ENCODE measurements around the gene CCDC167.
"Not testable (repeated sequence)": the region's sequence is repeated elsewhere in the genome, so short reads cannot be mapped to it uniquely, and the experiment has no call there.

Gene CCDC167

GRCh38 chr6:37449984-37450383 is 49.7 kb downstream of the CCDC167 start:
- no peak for DNase-seq (ENCODE audit: low read depth)
- H3K4me3 ChIP-seq (ENCODE audit: low read depth, low read length): no peak overlapping the region

- H3K4me3 ChIP-seq (ENCODE audit: low read depth, low read length); DNase-seq (ENCODE audit: low read depth): not testable (repeated sequence)
These were observed 56.5 kb downstream of the CCDC167 start for GRCh38 chr6:37443216-37443542.

GRCh38 chr6:37442416-37443215 is 57.1 kb downstream of the CCDC167 start:
- DNase-seq (ENCODE audit: low read depth): no peak
- H3K4me3 ChIP-seq (ENCODE audit: low read depth, low read length): no peak overlapping the region

DNA sequence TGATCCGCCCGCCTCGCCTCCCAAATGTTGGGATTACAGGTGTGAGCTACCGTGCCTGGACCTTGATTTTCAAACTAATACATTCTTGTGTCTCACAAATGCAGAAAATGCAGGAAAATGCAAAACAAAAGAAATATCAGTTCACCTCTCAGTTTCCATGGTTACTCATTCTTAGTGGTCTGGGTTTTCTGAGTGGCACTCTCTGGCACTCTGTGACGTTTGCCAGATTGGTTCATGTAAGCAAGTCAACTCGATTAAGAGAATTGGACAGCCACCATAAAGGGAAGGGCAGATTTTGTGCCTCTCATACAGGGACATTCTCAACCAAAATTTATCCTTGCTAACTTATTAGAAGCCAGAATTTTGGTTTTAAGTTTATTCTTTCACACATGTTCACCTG is 58.0 kb downstream of the CCDC167 start:
- no peak for DNase-seq (ENCODE audit: low read depth)
- no peak overlapping the region for H3K4me3 ChIP-seq (ENCODE audit: low read depth, low read length)

- no peak for DNase-seq (ENCODE audit: low read depth)
- no peak overlapping the region for H3K4me3 ChIP-seq (ENCODE audit: low read depth, low read length)
These were observed 60.8 kb downstream of the CCDC167 start for GRCh38 chr6:37438930-37439329.

DNA sequence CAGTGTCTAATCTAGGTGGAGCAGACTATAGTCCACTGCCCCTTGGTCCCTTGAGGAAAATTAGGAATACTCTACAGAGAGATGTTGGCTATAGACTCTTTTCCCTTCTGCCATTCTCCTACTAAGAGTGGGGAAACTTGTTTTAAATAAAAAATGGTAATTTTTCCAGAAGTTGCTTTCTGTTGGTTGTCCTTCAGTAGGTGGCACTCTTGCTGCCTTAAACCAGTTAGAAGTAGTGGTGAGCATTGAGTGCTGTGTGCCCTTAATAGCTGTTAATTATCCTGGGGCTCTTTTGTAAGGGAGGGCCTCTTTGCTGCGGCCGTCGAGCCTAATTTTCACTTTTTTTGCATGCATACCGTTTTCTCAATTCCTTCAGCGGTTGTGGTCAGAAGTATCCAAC is 63.9 kb downstream of the CCDC167 start:
- H3K4me3 ChIP-seq (ENCODE audit: low read depth, low read length): no peak overlapping the region
- DNase-seq (ENCODE audit: low read depth): no peak

- no peak overlapping the region for H3K4me3 ChIP-seq (ENCODE audit: low read depth, low read length)
- no peak for DNase-seq (ENCODE audit: low read depth)
These were observed 64.3 kb downstream of the CCDC167 start for GRCh38 chr6:37435373-37435772.

DNA sequence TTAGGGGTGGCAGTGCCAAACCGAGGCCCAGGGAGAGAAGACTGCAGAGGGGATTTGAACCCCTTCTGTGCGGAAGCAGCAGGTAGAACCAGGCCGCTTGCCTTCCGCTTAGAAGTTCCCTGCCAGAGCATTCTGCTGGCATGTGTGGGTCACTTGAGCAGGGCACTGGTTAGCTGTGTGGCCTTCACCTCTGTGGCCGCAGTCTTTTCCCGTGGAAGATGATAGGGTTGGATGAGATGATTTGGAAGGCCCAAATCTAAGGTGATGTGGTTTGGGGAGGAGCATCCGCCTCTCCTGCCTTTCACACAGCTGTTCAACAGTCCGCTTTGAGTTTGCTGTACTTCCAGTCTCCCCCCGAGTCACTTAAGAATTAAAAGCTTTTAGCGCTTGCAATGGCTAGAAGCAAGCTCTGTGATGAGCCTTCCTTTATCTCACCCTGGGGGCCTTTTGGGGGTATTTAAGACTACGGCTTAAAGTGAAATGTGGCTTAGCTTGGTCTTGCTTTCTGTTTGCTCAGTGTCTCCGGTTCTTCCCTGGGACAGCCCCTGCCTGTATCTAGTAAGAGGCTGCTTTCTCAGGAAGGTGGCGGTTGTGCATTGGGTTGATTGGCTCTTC is 65.9 kb downstream of the CCDC167 start:
- no peak for DNase-seq (ENCODE audit: low read depth)
- H3K4me3 ChIP-seq (ENCODE audit: low read depth, low read length): peak overlapping the region; percentile 66
